ENCODE measurements around the gene TSHZ3. TPM values are rescaled to one million over a fixed set of nuclear protein-coding genes. Genes with fewer than 3 reads are reported as not detected.

TSHZ3 gene
- total and polyA plus RNA-seq, 9 donors = 8.0 to 19.8 (median 16.2) TPM

- no peak for DNase-seq
- Histone ChIP-seq H3K36me3 (ENCODE audit: control insufficient read depth, insufficient read depth, low read length) (peaks cover 20% of the 10 kb centered on the region), H3K9me3 (replicated peaks; ENCODE audit: control insufficient read depth, low read depth, low read length) (no peaks in the 10 kb centered on the region), H3K27me3 (ENCODE audit: control insufficient read depth, insufficient read depth, low read length) (no peaks in the 10 kb centered on the region), H3K4me1 (ENCODE audit: control insufficient read depth, insufficient read depth, low read length) (peaks cover 48% of the 10 kb centered on the region), H3K4me3 (ENCODE audit: low read length) (no peak overlapping the region), H3K27ac (ENCODE audit: low read length) (peak overlapping the region; percentile 89)
- WGBS (ENCODE audit: insufficient coverage) = no CpG with 5 or more reads among the region's 5 CpGs
These were observed 33.6 kb downstream of the TSHZ3 start for GRCh38 chr19:31315652-31316051.

GRCh38 chr19:31314849-31315629 lies 34.2 kb downstream of the TSHZ3 start:
- WGBS (ENCODE audit: insufficient coverage) = 52% methylated on average over 3 of the region's 14 CpGs
- no peaks in the 10 kb centered on the region for H3K9me3 ChIP-seq (replicated peaks; ENCODE audit: control insufficient read depth, low read depth, low read length)
- peaks cover 19% of the 10 kb centered on the region for H3K36me3 ChIP-seq (ENCODE audit: control insufficient read depth, insufficient read depth, low read length)
- no peaks in the 10 kb centered on the region for H3K27me3 ChIP-seq (ENCODE audit: control insufficient read depth, insufficient read depth, low read length)
- peak overlapping the region; percentile 89 for H3K27ac ChIP-seq (ENCODE audit: low read length)
- H3K4me3 ChIP-seq (ENCODE audit: low read length) = no peak overlapping the region
- peaks cover 48% of the 10 kb centered on the region for H3K4me1 ChIP-seq (ENCODE audit: control insufficient read depth, insufficient read depth, low read length)
- peak; percentile 42 for DNase-seq

- H3K27me3 ChIP-seq (ENCODE audit: control insufficient read depth, insufficient read depth, low read length) = no peaks in the 10 kb centered on the region
- no peaks in the 10 kb centered on the region for H3K9me3 ChIP-seq (replicated peaks; ENCODE audit: control insufficient read depth, low read depth, low read length)
- DNase-seq = no peak
- H3K36me3 ChIP-seq (ENCODE audit: control insufficient read depth, insufficient read depth, low read length) = peaks cover 20% of the 10 kb centered on the region
- 88% methylated on average over 8 of the region's 10 CpGs for WGBS (ENCODE audit: insufficient coverage)
- no peak overlapping the region for H3K27ac ChIP-seq (ENCODE audit: low read length)
- peaks cover 42% of the 10 kb centered on the region for H3K4me1 ChIP-seq (ENCODE audit: control insufficient read depth, insufficient read depth, low read length)
- no peak overlapping the region for H3K4me3 ChIP-seq (ENCODE audit: low read length)
These were observed 35.1 kb downstream of the TSHZ3 start for GRCh38 chr19:31314156-31314555.

- no peaks in the 10 kb centered on the region for H3K9me3 ChIP-seq (replicated peaks; ENCODE audit: control insufficient read depth, low read depth, low read length)
- H3K4me3 ChIP-seq (ENCODE audit: low read length) = no peak overlapping the region
- H3K27ac ChIP-seq (ENCODE audit: low read length) = no peak overlapping the region
- WGBS (ENCODE audit: insufficient coverage) = 86% methylated on average over 16 of the region's 20 CpGs
- H3K4me1 ChIP-seq (ENCODE audit: control insufficient read depth, insufficient read depth, low read length) = peaks cover 37% of the 10 kb centered on the region
- no peaks in the 10 kb centered on the region for H3K27me3 ChIP-seq (ENCODE audit: control insufficient read depth, insufficient read depth, low read length)
- no peak for DNase-seq
- H3K36me3 ChIP-seq (ENCODE audit: control insufficient read depth, insufficient read depth, low read length) = peaks cover 24% of the 10 kb centered on the region
These were observed 35.8 kb downstream of the TSHZ3 start for GRCh38 chr19:31313291-31314030.

GRCh38 chr19:31312677-31313244 lies 36.5 kb downstream of the TSHZ3 start:
- peaks cover 28% of the 10 kb centered on the region for H3K36me3 ChIP-seq (ENCODE audit: control insufficient read depth, insufficient read depth, low read length)
- no peak for DNase-seq
- H3K27ac ChIP-seq (ENCODE audit: low read length) = no peak overlapping the region
- H3K4me1 ChIP-seq (ENCODE audit: control insufficient read depth, insufficient read depth, low read length) = peaks cover 37% of the 10 kb centered on the region
- no peaks in the 10 kb centered on the region for H3K27me3 ChIP-seq (ENCODE audit: control insufficient read depth, insufficient read depth, low read length)
- H3K9me3 ChIP-seq (replicated peaks; ENCODE audit: control insufficient read depth, low read depth, low read length) = no peaks in the 10 kb centered on the region
- no peak overlapping the region for H3K4me3 ChIP-seq (ENCODE audit: low read length)
- WGBS (ENCODE audit: insufficient coverage) = 33% methylated on average over 2 of the region's 10 CpGs

- Histone ChIP-seq H3K4me1 (ENCODE audit: control insufficient read depth, insufficient read depth, low read length) (peaks cover 30% of the 10 kb centered on the region), H3K27ac (ENCODE audit: low read length) (no peak overlapping the region), H3K4me3 (ENCODE audit: low read length) (no peak overlapping the region), H3K27me3 (ENCODE audit: control insufficient read depth, insufficient read depth, low read length) (no peaks in the 10 kb centered on the region), H3K36me3 (ENCODE audit: control insufficient read depth, insufficient read depth, low read length) (peaks cover 34% of the 10 kb centered on the region), H3K9me3 (replicated peaks; ENCODE audit: control insufficient read depth, low read depth, low read length) (no peaks in the 10 kb centered on the region)
- 74% methylated on average over 3 of the region's 7 CpGs for WGBS (ENCODE audit: insufficient coverage)
- DNase-seq = peak; percentile 88
These were observed 37.1 kb downstream of the TSHZ3 start for GRCh38 chr19:31312009-31312676.

GRCh38 chr19:31310432-31311133 lies 38.7 kb downstream of the TSHZ3 start:
- Histone ChIP-seq H3K9me3 (replicated peaks; ENCODE audit: control insufficient read depth, low read depth, low read length) (no peaks in the 10 kb centered on the region), H3K27ac (ENCODE audit: low read length) (no peak overlapping the region), H3K36me3 (ENCODE audit: control insufficient read depth, insufficient read depth, low read length) (peaks cover 34% of the 10 kb centered on the region), H3K4me1 (ENCODE audit: control insufficient read depth, insufficient read depth, low read length) (peaks cover 18% of the 10 kb centered on the region), H3K27me3 (ENCODE audit: control insufficient read depth, insufficient read depth, low read length) (no peaks in the 10 kb centered on the region), H3K4me3 (ENCODE audit: low read length) (no peak overlapping the region)
- 100% methylated on average over 1 of the region's 4 CpGs for WGBS (ENCODE audit: insufficient coverage)
- no peak for DNase-seq

GRCh38 chr19:31308781-31309180 lies 40.5 kb downstream of the TSHZ3 start:
- Histone ChIP-seq H3K4me3 (ENCODE audit: low read length) (no peak overlapping the region), H3K27me3 (ENCODE audit: control insufficient read depth, insufficient read depth, low read length) (no peaks in the 10 kb centered on the region), H3K27ac (ENCODE audit: low read length) (no peak overlapping the region), H3K9me3 (replicated peaks; ENCODE audit: control insufficient read depth, low read depth, low read length) (no peaks in the 10 kb centered on the region), H3K36me3 (ENCODE audit: control insufficient read depth, insufficient read depth, low read length) (peaks cover 31% of the 10 kb centered on the region), H3K4me1 (ENCODE audit: control insufficient read depth, insufficient read depth, low read length) (peaks cover 7% of the 10 kb centered on the region)
- DNase-seq = no peak
- 92% methylated on average over 9 of the region's 13 CpGs for WGBS (ENCODE audit: insufficient coverage)

- peaks cover 26% of the 10 kb centered on the region for H3K36me3 ChIP-seq (ENCODE audit: control insufficient read depth, insufficient read depth, low read length)
- H3K4me1 ChIP-seq (ENCODE audit: control insufficient read depth, insufficient read depth, low read length) = peaks cover 4% of the 10 kb centered on the region
- no peak for DNase-seq
- no peaks in the 10 kb centered on the region for H3K27me3 ChIP-seq (ENCODE audit: control insufficient read depth, insufficient read depth, low read length)
- H3K9me3 ChIP-seq (replicated peaks; ENCODE audit: control insufficient read depth, low read depth, low read length) = no peaks in the 10 kb centered on the region
- WGBS (ENCODE audit: insufficient coverage) = 97% methylated on average over 4 of the region's 13 CpGs
- no peak overlapping the region for H3K27ac ChIP-seq (ENCODE audit: low read length)
- no peak overlapping the region for H3K4me3 ChIP-seq (ENCODE audit: low read length)
These were observed 42.1 kb downstream of the TSHZ3 start for GRCh38 chr19:31307071-31307669.
